MV-4-11 (cell line): ENCODE results near the gene LYL1.
"Not testable (repeated sequence)": the region's sequence is repeated elsewhere in the genome, so short reads cannot be mapped to it uniquely, and the experiment has no call there.

ENCODE experiments used
- DNase-seq: peaks from one replicate; lab custom pipeline; 2025; lab: John Stamatoyannopoulos, UW

Gene LYL1

GRCh38 chr19:13102666-13103580 is at the start of gene LYL1:
Gene LYL1, minus strand, starts transcription at chr19:13102858. Its CDS starts 1,687 bp downstream, at chr19:13101171.
- DNase-seq = peak; percentile 96

DNA sequence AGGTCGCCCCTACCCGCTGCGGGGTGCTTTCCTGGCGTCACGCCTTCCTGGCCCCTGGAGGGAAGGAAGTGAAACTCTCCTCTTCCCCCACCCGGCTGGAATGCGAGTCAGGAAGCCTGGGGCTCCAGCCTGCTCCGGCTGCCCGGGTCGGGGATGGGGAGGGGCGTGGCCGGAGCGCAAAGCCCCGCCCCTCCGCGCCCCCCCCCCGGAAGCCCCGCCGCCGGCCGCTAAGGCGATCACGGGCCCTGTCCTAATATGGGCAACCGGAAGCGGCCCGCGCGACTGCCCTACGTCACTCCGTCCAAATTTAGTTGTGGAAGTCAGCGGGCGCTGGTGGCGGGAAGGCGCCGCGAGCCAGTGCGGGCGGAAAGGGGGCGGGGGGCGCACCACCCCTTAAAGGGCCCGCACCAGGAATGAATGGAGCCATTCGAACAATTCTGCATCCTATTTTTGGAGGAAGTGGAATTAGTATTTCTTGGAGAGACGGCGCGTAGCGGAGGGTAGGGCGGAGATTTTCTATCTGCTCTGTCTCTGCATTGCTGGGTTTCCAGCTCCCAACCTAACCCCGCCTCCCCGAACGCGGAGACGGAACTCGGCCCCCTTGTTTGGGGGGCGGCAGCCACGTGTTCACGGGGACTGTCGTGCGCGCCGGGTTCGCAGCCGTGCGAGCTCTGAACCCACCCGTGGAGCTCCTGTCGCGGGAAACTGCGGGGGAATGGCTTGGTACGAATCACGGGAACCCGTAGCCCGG is 49.1 kb upstream of the LYL1 start:
- DNase-seq = peak; percentile 99

DNA sequence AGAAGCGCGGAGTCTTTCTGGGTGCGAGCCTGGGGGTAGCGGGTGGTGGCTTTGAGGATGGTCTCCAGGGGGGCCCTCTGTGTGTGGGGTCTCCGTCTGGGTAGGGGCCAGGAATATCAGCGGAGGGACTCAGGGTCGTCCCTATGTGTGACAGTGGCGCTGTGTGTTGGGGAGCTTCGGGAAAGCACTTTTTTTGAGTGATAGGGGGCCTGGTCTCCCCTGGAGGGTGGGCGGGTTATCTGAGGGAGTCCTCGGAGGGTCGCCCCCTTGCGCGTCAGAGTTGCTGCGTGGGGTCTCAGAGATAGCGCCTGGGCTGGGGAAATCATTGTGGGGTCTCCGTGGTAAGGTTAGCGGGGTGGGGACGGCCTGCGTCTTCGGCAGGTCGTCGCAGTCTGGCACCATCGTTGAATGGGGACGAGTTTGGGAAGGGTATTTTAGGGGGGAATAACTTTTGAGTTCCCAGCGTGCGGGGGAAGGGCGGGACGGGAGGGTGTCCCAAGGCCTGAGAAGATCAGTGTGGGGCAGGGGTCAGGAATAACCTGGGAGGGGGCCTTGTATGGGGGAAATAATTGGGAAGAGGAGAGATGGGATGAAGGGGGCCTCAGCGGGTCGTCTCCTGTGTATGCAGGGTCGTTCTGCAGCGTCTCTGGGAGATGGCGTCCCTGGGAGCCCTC is 48.4 kb upstream of the LYL1 start:
- no peak for DNase-seq

GRCh38 chr19:13150187-13150930 is 47.7 kb upstream of the LYL1 start, which contains the start of the genes IER2 and STX10:
Gene IER2, plus strand, starts transcription at chr19:13150411. Its CDS starts 2,776 bp downstream, at chr19:13153187.
Gene STX10, minus strand, starts transcription at chr19:13150375. Its CDS starts 202 bp downstream, at chr19:13150173.
- peak; percentile 97 for DNase-seq

DNA sequence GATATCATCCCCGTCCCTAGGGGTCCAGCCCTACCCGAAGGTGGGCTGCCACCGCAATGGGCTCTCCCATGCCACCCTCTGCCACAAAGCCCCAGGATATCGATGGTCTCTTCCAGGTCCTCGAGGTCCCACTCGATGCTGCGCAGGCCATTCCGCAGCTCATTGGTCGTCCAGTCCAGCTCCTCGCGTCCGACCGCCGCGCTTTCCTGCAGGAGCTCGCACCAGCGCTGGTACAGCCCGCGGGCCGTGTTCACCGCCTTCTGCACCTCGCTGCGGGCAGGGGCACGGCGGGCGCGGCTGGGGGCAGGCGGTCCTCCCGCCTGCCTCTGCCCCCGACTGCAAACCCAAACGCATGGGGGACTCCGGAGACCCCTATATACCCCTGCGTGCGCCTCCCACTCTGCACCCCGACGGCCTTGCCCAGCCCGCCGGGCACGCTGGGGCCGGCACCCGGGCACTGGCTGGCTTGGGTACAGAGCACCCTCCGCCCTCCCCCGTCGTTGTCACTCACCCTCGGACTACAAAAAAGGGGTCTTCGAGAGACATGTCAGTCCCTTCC is 47.0 kb upstream of the LYL1 start:
- DNase-seq = no peak

GRCh38 chr19:13149173-13149627 is 46.5 kb upstream of the LYL1 start:
- DNase-seq = not testable (repeated sequence)

GRCh38 chr19:13146763-13147563 is 44.3 kb upstream of the LYL1 start:
- DNase-seq = peak; percentile 88

DNA sequence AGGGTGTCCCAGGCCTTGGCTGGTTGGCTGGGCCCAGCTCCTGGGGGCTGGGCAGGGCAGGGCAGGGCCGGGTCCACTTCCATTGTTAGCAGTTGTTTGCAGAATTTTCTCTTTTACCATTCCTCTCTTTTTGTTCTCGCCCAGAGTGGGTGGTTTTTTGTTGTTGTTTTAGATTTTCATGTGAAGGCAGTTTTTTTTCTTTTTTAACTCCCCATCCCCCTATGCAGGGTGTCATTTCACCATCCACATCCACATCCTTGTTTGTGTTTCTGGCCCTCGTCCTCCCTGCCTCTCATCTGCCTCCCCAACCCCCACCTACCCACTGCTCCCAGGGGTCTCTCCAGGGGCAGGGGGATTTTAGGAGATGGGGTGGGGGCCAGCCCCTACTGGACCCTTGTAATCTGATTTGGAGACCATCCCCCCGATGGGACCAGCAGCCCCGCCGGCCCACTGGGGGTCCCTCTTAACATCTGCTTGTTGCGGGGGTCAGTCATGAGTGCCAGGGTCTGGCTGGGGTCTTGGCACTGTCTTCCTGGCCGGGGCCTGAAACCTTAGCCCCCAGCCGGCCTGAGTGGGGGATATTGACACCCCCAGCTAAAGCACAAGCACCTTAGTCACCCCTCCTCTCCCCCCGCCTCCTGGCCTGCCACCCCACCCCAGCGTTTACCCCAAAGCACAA is 37.1 kb upstream of the LYL1 start:
- DNase-seq = no peak

GRCh38 chr19:13138916-13139198 is 36.2 kb upstream of the LYL1 start:
- no peak for DNase-seq

DNA sequence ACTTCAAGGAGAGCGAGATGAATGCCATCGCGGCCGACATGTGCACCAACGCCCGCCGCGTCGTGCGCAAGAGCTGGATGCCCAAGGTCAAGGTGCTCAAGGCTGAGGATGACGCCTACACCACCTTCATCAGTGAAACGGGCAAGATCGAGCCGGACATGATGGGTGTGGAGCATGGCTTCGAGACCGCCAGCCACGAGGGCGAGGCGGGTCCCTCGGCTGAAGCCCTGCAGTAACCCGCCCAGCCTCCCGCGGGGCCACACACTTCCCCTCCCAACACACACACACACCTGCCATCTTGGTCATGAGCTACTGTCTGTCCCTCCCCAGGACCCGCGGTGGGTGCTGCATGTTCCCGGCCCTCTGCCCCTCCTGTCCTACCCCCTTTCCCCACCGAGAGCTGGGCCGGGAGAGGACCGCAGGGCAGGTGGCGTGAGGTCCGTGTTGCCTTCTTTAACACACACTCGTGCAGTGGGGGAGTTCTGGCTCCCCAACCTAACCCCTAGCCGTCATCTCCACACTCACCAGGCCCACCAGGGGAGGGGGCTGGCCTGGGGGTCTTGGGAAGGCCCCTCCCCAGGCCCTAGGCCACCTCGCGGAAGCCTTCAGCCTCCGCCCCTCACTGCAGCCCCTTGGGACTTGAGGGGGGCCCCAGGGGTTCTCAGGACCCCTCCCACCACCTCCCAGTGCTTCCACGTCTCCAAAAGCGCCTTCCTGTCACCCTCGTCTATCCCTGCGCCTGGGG is 35.7 kb upstream of the LYL1 start:
- DNase-seq = no peak

GRCh38 chr19:13137290-13137794 is 34.7 kb upstream of the LYL1 start:
- DNase-seq = no peak

- no peak for DNase-seq
Measured at GRCh38 chr19:13135068-13136062, 32.7 kb upstream of the LYL1 start.

- no peak for DNase-seq
Measured at GRCh38 chr19:13134626-13135025, 32.0 kb upstream of the LYL1 start.

DNA sequence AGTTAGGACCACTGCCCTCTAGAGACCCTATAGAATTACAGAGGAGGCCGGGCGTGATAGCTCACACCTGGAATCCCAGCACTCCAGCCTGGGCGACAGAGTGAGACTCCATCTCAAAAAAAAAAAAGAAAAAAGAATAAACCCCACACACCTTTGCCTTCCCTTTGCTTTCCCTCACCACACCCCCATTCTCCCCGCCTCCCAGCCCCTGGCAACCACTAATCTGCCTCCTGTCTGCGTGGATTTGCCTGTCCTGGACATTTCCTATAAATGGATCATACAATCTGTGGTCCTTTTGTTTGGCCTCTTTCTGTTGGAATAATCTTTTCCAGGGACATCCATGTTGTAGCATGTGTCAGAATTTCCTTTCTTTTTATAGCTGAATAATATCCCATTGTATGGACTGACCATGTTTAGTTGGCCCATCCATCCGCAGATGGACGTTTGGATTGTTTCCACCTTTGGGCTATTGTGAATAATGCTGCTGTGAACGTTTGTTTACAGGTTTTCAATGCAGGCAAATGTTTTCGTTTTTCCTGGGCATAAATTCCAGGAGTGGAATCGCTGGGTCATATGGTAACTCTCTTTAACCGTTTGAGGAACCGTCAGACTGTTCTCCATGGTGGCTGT is 30.7 kb upstream of the LYL1 start:
- no peak for DNase-seq

GRCh38 chr19:13132471-13133180 is 30.0 kb upstream of the LYL1 start:
- peak; percentile 19 for DNase-seq

DNA sequence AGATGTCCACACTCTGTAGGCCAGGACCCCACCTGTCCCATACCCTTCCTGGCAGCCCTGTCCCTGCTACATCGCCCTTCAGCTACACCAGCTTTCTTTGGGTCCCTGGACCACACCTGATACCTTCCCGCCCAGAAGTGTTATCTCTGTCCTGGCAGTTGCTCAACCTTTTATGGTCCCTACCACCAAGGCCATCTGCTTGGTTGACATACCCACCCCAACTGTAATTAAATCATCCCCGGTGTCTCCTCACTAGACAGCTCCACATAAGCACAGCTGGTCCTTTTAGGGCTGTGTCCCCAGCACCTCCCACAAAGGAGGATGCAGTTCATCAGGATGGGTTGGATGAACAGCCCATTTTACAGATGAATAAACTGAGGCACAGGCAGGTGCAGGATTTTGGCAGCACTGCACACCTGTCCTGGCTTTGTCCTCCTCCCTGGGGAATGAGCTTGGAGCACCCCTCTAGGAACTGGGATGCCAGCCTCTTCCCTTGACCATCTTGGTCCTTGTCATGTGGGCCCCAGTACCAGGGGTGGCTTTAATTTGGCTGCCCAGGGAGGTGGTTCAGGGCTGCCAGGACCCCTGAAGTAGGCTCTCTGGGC is 28.3 kb upstream of the LYL1 start:
- DNase-seq = no peak
